NCI-H2196 treated with DMSO at 0.1 percent for 48 hours (cell line): ENCODE results near the gene CACNB2.
"Not testable (repeated sequence)": the region's sequence is repeated elsewhere in the genome, so short reads cannot be mapped to it uniquely, and the experiment has no call there.

Experiments
- DNase-seq: peaks from one replicate; lab custom pipeline; 2025; ENCODE audit not compliant: unreplicated experiment; lab: John Stamatoyannopoulos, UW

CACNB2 gene

GRCh38 chr10:18438361-18439126 is 298.3 kb downstream of the CACNB2 start:
- DNase-seq: no peak

GRCh38 chr10:18439601-18440000 is 299.4 kb downstream of the CACNB2 start:
- DNase-seq: no peak

DNA sequence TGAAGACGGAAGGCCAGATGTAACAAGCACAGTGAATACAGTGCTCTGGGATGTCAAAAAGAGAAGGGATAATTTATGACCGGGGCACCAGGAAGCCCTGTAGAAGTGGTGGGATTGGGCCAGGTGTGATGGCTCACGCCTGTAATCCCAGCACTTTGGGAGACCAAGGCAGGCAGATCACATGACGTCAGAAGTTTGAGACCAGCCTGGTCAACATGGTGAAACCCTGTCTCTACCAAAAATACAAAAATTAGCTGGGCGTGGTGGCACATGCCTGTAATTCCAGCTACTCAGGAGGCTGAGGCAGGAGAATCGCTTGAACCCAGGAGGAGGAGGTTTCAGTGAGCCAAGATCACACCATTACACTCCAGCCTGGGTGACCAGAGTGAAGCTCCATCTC is 305.4 kb downstream of the CACNB2 start:
- DNase-seq: not testable (repeated sequence)

DNA sequence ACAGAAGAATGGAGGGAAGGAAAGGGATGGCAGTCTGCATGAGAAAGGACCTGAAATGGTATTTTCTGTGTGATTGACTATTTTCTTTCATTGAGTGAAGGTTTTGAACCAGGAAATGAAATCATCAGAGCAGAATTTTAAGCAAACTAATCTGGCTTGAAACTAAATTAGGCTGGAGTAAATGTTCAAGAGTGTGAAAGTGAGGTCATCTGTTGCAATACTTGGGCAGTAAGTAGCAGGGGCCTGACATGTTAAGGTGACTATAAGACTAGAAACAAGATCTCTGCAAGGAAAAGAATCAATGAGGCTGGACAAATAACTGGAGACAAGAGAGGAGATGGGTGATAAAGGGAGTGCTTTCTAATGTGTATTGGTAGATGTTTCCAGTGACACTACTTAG is 306.0 kb downstream of the CACNB2 start:
- DNase-seq: no peak

GRCh38 chr10:18449611-18450026 is 309.4 kb downstream of the CACNB2 start:
- no peak for DNase-seq

DNA sequence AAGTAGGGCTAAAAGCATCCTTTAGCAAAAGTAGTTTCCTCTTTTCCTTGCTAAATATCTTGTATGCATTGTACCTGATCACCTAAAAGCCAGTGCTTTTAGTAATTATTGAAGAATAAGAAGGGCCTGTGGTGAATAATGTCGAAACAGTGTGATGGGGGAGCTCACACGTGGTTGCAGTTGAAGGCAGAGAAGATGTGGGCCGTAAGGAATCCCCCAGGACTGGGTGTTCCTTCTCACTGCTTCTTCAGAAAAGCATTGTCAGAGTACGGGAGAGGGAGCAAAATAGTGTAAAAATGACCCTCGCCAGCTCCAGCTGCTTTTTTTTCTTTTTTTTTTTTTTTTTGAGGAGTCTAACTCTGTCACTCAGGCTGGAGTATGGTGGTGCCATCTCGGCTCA is 310.1 kb downstream of the CACNB2 start:
- no peak for DNase-seq

- DNase-seq: no peak
These were observed 315.1 kb downstream of the CACNB2 start for GRCh38 chr10:18455086-18455884.

DNA sequence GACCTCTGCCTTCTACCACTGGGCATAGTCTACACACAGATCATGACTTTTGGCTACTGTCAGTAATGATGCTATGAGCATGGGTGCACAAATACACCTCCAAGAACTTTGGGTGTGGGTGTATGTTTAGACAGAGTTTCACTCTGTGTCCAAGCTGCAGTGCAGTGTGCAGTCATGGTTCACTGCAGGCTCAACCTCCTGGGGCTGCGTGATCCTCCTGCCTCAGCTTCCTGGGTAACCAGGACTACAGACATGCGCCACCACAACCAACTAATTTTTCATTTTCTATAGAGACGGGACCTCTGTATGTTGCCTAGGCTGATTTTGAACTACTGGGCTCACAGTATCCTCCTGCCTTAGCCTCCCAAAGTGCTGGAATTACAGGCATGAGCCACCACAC is 316.8 kb downstream of the CACNB2 start:
- DNase-seq: no peak

DNA sequence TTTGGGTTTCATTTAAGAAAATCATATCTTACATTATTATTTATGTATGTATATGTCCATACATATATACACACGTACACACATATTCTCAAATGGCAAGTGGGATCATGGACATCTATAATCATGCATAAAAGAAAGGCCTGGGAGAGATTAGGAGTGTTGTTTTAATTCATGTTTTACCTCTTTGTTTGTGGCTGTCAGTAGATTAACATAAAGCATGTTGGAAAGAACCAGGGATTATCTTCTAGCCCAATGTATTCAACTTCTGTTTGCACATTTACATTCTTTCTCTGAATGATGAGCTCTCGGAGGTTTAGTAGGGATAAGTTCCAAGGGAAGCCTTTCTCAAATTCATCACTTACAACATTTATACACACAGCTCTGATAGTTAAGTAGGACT is 319.8 kb downstream of the CACNB2 start:
- no peak for DNase-seq

GRCh38 chr10:18463673-18464211 is 323.5 kb downstream of the CACNB2 start:
- no peak for DNase-seq

- DNase-seq: no peak
These were observed 328.9 kb downstream of the CACNB2 start for GRCh38 chr10:18469125-18469524.

GRCh38 chr10:18472977-18473376 is 332.8 kb downstream of the CACNB2 start:
- no peak for DNase-seq

DNA sequence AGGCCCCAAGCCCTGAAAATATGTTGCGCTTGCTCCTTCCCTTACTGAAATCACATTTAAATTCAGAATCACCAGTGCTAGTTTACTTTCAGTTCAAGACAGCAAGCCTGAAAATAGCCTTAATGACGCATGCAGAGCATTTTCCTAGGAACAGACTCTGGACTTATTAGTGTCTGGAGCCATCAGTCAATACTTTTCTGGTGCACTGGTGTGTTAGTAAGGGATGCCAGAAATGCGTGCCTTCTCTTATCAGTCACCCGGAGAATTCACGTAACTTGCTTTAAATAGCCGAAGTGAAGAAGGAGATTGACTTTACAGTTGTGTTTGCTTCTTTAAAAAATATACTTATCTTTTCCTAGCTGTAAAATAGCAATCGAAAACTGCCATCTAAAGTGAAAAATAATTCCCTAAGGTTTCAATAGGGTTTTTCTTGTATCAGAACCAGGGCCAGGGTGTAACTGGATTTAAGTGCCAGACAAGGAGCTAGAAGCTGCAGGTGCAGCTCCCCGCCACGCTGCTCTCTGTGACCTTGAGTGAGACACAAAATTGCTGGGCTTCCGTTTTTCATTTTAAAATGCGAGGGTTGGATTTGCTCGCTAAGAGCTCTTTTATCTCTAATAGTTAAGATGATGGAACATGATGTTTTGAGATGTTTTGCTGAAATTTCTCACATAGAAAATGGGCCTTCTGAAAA is 333.3 kb downstream of the CACNB2 start:
- no peak for DNase-seq

DNA sequence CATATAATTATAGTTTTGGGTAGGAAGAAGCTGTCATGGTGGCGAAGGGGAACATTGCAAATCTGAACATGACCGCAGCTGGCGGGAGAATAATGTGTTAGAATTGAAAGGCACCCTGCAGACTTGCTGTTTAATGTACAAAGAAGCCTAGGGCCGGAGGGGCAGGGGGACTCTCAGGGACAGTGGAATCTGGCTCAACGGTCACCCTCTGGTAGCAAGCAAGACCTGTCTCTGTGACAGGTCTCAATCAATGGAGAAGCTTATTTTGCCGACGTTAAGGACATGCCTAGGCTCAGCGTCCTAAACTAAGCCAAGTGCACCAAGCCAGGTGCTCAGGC is 333.9 kb downstream of the CACNB2 start:
- DNase-seq: no peak

- no peak for DNase-seq
These were observed 335.9 kb downstream of the CACNB2 start for GRCh38 chr10:18476076-18476647.

DNA sequence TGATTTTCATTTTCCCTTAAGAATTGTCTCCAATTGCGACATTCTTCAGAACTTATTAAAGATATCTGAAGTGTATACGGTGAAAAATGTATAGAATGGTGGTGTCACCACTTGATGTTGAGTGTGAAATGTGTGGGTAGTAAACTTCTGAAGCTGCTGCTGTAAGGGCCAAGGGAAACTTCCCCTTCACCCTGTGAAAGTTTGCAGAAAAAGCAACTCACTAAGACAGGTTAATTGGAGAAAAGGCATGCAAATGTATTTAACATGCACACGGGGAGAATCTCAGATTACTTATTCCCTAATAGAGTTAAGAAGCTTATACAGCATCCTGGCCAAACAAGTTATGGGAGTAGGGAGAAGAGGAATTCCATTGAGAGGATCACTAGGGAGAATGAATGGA is 338.1 kb downstream of the CACNB2 start:
- DNase-seq: no peak

DNA sequence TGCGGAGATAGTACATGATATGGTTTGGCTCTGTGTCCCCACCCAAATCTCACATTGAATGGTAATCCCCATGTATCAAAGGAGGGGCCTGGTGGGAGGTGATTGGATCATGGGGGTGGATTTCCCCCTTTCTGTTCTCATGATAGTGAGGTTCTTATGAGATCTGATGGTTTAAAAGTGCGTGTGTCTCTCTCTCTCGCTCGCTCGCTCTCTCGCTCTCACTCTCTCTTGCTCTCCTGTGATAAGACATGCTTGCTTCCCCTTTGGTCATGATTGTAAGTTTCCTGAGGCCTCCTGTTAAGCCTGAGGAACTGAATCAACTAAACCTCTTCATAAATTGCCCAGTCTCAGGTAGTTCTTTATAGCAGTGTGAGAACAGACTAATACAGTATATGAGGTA is 339.3 kb downstream of the CACNB2 start:
- DNase-seq: no peak

DNA sequence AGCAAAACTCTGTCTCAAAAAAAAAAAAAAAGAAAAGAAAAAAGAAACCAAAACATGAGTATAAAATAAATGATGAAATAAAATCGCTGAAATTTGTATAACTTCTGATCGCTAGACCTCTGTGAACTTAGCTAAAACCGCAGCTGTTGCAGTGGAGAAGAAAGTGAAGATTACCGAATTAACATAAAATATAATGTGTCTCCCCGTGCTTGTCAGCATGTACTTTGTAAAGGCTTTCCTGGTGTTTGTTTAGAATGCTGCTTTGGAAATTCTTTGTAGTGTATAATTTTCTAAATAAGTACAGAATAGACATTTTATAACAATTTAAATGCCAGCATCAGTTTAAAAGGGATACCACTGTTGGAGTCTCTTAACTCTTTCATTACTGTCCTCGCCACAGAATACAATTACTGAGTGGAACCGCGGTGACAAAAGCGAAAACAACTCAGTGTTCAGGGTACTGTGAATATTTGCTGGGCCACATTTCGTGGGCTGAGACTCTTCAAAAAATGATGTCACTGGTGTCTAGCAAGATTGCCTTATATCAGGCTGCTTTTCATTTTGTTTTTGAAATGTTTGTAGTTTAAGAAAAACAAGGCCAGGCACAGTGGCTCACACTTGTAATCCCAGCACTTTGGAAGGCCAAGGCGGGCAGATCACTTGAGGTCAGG is 343.4 kb downstream of the CACNB2 start:
- DNase-seq: no peak

DNA sequence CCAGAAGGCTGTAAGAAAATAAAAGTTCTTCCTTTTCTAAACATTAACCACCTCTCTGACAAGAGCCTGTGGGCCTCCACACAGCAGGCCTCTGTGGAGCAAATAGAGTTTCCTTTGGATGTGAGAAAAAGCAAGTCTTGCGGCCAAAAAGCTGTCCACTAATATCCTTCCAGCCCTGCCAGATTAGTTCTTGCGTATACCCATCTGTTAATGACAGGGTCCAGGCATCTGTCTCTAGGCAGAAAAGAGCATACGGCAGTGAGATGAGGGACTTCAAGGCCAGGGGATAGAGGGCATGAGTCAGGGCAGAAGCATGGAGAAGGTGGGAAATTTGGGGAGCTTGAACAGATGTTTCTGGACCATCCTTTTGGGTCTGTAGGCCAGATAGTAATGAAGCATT is 346.2 kb downstream of the CACNB2 start:
- no peak for DNase-seq

- no peak for DNase-seq
These were observed 350.5 kb downstream of the CACNB2 start for GRCh38 chr10:18490755-18491154.
